ENCODE data around the gene EEF1AKMT1.
"Not testable (repeated sequence)": the region's sequence is repeated elsewhere in the genome, so short reads cannot be mapped to it uniquely, and the experiment has no call there.

Gene EEF1AKMT1

DNA sequence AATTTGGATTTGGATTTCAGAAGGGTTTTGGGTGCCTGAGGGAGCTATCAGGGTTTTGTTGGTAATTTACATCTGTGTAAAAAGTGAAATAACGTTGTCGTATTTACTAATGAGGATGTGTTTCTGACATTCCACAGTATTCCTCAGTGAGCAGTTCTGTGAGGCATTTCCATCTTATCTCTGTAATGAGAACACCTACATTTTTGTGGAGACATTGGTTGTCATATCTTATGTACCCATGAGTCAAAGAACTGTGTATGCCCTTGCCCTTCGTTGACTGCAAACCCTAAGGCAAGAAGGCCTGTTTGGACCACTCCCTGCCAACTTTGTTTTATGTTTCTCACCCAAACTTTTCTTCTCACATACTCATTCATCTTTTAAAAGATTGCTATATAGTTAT is 84.5 kb downstream of the EEF1AKMT1 start:
- no peak for DNase-seq

DNA sequence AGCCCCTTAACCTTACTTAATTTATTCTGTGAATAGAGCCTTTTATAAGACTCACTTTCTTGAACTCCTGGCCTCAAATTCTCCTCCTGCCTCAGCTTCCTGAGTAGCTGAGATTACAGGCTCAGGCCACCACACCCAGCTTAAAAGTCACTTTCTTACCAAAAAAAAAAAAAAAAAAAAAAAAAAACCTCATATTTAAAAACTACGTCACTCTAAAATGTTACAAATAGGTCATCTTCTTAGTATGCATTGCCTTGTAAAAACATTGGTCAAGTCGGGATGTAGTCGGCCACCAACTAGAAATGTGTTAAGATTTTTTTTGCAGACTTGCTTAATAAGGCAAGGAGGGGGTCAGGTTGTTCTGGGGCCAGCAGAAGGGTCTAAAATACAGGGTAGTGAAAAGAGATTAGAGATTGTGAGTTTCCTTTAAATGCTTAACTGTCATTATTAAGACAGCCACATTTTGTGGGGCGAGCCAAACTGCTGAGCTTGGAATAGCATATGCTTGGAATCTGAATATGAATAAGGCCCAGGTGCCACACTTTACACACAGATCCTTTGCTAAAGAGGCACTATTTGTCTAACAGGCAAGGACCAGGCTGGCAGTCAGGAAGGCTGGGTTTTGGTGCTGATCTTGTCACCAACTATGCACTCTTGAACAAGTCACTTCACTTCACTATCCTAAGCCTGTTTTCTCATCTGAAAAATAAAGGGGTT is 86.7 kb downstream of the EEF1AKMT1 start:
- DNase-seq: no peak

DNA sequence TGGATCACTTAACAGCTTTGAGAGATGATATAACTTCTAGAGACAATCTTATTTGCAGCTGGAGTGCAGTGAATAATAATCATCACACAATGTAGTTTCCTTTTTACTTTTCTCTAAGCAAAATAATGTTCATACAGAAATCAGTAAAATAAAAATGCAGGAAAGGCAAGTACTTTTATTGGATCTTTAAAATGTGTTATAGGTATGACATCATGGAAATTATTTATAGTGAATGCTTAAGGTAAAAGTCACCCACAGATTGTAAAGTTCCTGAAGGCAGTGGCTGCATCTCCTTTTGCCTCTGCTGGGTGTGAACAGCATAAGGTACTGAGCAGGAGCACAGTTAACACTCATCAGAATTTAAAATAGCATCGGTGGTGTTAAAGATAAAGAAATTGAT is 87.6 kb downstream of the EEF1AKMT1 start:
- no peak for DNase-seq

DNA sequence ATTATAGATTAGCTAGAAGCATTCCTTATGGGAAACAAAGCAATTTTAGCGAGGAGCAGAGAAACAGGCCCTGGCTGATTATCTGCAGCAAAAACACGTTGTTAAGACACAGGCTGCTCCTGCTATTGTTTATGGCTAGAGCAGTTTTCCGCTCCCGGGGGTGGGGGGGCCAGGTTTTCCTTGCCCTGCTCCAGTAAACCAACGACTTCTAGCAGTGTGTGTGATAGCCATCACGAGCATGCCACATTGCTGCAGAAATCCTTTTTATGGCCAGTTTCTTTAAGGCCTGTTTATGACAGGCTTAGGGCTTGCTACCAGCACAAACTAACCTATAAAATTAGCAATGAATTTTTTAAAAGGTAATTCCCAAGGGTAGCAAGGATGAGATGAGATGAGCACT is 88.7 kb downstream of the EEF1AKMT1 start:
- no peak for DNase-seq

DNA sequence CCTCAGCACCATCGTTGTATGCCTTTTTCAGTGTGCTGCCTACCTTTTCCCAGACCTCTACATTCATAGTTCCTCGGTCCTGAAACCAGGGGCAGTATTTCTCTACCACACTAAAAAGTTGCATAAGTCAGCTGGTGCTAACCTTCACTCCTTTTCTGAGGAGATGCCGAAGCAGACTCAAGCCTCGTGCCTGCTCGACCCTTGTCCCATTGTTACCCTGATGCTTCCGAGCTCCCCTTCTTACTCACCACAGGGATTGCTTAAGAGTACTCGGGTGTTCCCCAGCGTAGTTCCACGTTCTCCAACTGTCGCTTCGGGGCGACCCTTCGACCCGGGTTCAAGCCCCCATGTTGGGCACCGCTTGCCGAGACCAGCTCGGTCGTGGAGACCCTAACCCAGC is 89.2 kb downstream of the EEF1AKMT1 start:
- DNase-seq: no peak

DNA sequence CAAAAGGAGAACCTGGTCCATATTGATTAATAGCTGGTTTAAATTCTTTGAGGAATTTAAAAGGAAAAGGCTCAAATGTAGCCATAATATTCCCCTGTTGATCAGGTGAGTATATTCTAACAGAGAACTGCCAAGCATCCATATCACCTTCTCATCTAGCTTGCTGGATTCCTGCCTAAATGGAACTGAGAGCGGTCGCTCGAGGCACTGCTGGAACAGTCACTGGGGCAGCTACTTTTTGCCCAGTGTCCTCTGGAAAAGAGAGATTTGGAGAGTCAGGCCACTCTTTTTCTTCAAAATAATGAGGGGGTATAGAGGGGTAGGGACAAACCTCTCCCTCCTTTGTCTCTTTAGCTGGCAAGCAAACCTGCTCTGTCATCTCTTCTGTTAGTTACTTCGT is 89.7 kb downstream of the EEF1AKMT1 start:
- DNase-seq: no peak

DNA sequence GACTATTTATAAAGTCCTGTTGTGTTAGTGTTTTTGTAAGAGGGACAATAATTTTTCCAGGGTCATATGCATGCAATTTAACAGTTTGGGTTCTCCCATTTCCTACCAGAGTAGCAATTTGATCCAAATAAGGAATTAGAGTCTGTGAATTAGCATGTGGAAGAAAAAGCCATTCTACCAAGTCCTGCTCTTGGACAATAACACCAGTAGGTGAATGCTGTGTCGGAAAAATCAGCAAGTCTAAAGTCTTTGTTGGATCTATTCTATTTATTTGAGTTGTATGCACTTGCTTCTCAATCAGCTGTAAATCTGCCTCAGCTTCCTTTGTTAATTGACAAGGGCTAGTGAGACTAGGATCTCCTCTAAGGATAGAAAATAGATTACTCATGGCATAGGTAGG is 91.7 kb downstream of the EEF1AKMT1 start:
- DNase-seq: no peak

DNA sequence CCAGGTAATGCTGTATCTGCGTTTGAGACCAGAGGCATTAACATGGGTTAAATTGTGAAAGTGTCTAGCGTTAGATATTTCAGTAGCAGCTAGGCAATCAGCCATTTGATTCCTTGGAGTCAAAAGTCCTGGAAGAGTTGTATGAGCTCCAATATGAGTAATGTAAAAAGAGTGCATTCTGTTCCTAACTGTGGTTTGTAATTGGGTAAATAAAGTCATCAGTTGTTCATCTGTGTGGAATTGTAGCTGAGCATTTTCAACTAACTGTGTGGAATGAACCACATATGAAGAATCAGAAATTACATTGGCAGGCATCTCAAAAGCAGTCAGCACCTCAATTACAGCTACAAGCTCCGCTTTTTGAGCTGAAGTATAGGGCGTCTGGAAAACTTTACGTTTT is 92.3 kb downstream of the EEF1AKMT1 start:
- DNase-seq: not testable (repeated sequence)

DNA sequence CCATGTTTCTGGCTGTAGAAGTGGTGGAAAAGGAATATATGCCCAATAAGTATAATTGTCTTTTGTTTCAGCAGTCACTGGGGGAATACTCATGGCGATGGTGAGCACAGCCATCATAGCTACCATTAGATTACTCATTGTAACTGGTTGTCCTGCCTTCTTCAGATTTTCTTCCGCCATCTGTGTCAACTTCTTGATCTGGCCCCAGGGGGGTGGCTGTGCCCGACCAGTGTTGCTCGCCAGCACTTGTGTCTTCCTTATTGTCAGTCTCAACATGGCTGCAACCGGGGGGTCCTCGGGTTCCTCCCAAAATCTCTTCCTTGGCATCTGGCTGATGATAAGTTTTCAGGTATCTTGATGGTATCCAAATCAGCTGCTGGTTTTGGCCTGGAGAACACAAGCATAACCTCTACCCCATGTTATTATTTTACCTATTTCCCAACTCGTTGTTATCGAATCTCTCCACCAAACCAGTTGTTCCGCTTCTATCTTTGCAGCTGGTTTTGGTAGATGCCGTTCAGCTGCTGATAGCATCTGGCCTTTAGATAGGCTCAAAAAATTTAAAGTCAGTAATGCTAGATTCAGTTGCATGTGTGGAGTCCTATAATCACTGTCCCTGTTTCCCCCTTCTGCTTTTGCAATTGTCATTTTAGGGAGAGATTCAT is 93.2 kb downstream of the EEF1AKMT1 start:
- DNase-seq: no peak

DNA sequence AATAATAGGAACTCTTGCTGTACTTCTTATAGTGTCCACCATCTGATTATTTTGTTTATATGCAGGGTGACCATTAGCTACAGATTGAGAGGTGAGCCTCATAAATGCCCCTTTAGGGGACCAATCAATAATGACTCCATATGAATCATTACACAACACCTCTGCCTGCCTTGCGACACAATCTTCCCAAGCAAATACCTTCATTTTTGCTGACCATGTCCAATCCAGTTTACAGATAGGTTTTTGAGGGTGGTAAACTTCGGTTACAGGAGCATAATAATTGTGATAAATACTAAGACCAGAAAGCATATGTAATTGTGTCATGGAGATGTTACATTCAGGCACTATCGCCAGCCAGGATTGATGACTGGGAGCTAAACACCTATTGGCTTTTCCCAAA is 93.9 kb downstream of the EEF1AKMT1 start:
- DNase-seq: no peak
